HG03521 (cell line): ENCODE measurements around the gene TBCD.

ENCODE experiments used
- ATAC-seq: cut with Tn5 transposase; IDR thresholded peaks from one replicate; pipeline ENCODE4 v1.9.1; 2021; ENCODE audit warnings: mild to moderate bottlenecking, moderate library complexity; ENCODE audit not compliant: unreplicated experiment

Gene TBCD

GRCh38 chr17:82932518-82933310 is 180.8 kb downstream of the TBCD start:
- no peak for ATAC-seq

DNA sequence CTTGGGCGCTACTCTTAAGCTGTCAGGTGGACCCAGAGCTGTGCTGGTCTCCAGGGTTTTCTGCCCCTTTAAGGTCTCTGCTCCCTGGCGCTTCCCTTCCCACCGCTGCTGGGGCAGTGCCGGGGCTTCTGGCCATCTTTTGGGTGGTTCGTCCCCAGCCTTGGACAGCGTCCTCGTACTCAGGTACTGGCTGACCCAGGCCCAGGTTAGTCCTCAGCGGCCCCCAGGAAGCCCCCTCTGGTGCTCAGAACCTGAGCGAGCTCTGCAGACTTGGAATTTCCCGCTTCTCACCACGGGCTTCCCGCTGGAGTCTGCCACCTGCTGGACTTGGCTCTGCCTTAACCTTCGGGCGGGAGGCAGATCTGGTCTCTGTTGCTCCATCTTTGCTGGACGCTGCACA is 182.0 kb downstream of the TBCD start:
- ATAC-seq, result no peak

GRCh38 chr17:82935966-82936767 is 184.3 kb downstream of the TBCD start:
- no peak for ATAC-seq

DNA sequence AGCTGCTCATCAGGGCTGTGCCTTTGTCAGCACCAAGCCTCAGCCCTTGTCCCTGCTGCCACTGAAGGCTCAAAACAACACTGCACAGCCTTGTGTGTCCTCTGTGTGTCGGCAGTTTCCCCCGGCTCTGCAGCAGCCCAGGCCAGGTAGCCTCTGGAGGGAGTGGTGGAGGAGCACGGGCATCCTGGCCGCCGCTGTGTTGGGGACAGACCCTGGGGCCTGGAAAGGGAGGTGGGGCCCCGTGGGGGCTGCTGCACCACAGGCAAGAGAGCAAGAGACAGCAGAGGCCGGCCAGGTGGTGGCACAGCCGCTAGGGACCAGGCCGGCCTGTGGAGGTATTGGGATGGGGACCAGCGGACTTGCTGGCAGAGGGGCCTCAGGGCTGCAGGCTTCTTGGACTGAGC is 184.9 kb downstream of the TBCD start:
- no peak for ATAC-seq

GRCh38 chr17:82937411-82938371 is 185.8 kb downstream of the TBCD start:
- ATAC-seq, result no peak

DNA sequence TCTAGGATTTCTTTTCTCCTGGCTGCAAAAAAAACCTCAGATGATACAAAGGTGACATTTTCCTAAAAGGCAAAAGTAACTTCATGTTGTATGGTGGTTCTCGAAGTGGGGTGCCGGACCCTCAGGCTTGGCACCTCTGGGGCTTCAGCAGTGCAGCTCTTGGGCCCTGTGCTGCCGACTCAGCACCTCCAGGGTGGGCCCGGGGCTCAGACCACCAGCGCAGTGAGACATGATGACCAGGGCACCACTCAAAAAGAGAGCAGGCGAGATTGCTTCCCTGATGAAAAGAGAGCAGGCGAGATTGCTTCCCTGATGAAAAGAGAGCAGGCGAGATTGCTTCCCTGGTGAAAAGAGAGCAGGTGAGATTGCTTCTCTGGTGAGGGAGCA is 186.6 kb downstream of the TBCD start:
- ATAC-seq, result no peak

DNA sequence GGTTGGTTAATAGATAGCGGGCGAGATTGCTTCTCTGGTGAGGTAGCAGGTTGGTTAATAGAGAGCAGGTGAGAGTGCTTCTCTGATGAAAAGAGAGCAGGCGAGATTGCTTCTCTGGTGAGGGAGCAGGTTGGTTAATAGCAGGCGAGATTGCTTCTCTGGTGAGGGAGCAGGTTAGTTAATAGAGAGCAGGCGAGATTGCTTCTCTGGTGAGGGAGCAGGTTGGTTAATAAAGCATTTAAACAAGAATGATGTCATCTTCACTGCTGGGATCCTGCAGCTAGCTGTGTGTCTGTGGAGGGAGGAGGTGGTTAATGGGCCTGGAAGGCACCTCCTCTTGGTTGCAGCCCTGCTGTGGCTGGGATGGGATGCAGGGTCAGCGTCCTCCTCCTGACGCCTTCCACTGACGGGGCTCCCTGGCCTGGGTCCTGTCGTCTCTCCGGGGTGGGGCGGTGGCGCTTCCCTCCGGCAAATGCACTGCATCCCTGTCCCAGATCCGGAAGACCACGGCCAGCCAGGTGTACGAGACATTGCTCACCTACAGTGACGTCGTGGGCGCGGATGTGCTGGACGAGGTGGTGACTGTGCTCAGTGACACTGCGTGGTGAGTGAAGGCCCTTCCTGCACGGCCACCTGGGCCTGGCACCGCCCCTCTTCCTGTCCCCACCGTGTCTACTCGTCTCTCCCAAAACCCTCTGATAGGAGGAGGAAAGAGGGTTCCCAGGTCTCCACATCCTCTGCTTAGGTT is 187.2 kb downstream of the TBCD start:
- no peak for ATAC-seq

DNA sequence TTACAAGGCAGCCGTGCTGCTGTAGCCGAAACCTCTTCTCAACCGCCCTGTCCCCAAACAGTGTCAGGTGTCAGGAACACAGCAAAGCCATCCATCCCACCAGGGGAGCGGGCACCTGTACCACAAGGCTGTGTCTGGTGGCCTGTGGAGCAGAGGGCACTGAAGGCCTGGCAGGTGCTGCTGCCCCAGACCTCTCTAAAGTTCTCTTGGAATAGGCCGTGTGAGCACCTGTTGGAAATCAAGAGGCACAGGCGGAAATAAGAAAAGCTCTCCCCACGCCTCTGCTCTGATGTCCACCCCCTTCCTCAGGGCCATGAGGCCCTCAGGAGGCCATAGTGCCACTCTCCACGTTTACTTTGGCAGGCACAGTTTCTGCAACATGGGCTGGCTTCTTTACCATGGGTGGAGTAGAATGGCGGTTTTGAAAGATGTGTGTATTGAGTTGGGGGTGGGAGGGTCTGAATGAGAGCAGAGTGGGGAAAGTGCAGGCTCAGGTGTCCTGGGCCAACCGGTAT is 187.8 kb downstream of the TBCD start:
- no peak for ATAC-seq

DNA sequence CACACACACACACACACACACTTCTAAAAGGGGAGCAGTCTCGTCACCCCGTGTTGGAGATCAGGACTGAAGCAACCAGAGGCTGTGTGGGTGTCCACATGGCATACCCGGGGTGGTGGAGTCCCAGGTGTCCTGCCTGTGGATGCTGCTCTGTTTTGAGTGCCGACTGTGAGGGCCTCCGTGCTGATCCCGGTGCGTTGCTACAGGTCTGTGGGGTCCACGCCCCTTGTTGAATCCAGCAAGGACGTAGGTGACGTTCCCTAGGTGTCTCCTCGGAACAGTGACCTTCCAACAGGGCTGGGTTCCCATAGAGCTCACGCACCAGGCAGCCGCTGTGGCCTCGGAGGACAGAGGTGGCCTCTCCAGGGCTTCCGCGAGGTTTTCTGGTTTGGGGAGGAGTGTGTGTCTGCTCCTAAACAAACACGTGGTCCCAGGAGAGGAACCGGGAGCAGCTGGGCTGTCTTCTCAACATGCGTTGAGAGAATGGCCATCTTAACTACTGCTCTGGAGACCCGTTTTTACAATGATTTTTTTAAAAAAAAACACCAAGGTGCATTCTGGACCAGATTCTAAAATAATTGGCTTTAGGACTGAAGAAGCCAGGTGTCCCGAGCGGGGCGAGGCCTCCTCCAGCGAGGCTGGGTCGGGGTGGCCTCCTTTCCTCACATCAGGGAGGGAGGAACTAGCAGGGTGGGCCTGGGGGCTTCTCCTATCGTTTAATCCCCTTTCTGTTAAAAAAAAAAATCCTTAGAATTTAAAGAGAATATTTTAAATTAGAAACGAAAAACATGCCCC is 188.6 kb downstream of the TBCD start:
- ATAC-seq, result no peak

DNA sequence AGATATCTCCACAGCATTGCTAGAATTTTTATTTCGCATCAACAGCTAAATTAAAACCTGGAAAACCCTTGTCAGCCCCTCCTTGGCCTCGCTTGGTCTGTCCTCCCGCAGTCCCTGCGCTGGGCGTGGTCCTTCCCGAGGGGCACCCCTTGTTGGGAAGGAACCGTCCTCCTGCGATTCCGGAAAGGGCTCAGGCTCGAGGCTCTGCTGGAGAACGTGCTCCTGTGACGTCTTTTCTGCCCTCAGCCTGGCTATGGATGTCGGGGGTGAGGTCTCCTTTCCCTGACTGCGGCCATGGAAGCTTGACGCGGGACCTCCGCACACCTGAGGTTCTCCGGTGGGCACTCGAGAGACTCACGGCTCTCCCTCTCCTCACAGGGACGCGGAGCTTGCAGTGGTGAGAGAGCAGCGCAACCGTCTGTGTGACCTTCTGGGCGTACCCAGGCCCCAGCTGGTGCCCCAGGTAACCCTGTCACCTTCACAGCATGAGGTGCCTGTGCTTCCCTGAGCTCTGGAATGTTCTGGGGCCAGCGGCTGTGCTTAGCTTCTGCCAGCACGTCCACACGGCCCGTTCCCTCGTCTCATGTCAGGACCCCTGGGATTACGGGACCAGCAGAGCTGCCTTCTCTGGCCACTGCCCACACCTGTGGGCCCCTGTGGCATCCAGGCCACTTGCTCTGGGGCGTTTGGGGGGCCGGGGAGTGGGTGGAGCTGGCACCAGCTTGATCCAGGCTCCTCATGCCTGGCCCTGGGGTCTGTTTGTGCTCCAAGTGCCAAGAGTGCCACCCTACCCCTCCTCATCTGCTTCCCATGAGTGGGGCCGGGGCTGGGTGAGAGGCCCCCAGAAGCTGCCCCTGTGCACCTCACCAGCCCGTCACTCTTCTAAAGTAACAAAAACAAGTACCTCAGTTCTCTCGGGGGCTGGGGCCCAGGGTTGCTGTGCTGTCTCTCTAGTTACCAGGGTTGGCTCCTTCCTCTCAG is 189.4 kb downstream of the TBCD start:
- no peak for ATAC-seq

DNA sequence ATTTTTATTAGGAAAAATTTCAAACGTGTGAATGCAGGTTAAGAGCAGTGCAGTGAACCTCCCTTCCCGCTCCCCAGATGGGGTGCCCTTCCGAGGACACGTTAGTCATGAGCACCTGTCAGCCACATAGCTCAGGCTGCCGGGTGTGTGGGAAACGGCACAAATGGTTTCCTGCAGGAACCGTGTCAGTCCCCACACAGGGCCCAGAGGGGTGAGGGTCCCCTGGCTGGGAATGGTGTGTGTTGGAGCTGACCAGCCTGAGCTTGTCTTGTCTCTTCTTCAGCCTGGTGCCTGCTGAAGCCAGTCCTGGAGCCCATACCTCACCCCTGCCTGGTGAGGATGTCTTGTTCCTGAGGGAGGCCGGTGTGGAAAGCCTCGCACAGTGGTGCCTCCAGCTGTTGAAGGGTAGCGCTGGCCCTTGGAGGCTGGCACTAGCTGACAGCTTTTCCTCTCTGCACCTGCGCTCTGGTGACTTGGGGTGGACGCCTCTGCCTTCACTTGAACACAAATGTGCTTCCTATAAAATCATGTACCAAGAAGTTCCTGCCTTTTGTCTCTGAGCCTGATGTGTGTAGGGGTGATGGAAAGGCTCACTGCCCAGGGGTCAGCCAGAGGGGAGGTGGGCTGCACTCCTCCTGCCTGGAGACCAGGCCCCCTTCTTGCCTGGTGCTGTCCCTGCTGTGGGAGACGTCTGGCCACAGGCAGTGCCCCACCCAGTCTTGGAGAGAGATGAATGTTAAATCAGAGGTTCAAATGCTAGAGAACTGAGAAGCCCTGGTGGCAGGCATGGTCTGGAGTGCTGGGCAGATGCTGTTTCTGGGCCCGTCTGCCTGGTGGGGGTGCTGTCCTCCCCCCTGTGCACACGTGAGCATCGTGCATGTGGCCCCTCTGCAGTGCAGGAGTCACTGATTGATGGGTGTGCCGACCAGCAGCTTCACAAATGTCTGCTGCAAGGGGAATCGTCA is 190.6 kb downstream of the TBCD start:
- no peak for ATAC-seq

- no peak for ATAC-seq
These were observed 191.5 kb downstream of the TBCD start for GRCh38 chr17:82943339-82943738.

DNA sequence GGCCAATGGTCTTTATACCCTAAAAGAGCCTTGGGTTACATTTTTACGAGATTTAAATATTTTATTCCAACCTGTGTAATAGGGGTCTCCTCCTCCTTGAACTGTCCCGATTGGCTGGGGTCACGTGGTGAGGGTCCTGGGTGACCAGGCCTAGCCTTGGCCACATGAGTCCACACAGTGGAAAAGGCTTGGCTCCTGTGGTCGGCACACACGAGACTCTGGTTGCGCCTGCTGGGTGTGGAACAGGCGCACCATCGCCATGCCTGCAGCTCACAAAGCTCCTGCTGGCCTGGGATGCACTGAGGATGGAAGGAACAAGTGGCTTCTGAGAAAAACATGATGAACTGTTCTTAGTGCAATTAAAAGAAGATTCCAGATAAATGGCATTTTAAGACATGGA is 191.9 kb downstream of the TBCD start:
- no peak for ATAC-seq

GRCh38 chr17:82944990-82945389 is 193.1 kb downstream of the TBCD start:
- no peak for ATAC-seq

DNA sequence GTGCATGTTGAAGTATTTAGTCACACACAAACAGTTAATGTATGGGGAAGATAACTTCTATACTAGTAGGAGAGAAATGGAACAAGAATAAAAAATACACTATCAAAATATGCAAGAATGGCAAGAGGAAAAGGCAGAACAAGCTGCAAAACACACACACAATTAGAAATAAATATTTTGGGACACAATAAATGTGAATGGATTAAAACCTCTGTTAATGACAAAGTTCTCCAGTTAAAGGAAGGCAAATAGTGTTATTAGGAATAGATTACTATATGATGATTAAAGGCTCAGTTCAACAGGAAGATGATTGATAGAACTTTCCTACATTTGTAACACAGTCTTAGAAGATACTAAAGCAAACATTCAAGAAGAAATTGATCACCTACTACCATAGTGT is 194.2 kb downstream of the TBCD start:
- ATAC-seq, result no peak

DNA sequence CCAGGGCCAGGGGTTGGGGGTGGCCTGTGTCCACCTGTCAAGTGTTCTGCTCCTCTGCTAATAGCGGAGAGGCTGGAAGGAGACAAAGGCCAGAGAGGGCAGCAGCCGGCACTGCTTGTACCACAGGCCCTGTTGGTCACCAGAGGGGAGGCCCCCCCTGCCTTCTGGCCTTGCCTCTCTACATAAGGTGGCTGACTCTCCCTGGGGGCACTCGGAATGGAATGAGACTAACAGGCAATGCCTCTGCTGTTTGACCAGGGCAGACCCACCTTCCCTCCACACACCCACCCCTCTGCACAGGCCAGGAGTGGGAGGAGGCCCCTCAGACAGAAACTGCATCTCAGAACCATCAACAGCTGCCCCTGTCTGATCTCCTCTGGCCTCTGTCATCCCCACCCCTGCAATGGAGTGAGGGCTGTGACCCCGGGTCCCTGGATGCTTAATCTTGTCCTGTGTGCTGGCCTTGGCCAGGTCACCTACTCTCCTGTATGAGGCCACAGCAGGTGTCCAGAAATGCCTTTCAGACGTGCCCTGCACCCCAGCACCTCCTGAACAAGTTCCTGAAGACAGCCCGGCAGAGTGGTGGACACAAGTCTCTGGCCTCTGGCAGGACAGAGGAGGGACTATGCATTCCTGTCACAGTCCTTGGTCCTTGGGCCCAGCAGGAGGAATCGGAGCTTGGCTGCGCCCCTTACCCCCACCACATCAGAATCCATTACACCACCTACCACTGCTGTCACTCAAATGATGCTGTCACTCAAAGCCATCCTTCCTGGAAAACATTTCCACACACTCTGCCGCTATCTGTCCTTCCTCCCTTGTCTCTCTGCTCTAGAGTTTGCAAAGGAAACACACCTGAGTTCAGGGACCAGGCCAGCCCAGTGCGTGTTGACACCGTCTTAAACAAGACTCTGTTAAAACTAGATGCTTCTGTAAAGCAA is 195.5 kb downstream of the TBCD start:
- ATAC-seq, result no peak
